H1 (cell line): ENCODE data around the gene ELANE. TPM values are rescaled to one million over a fixed set of nuclear protein-coding genes. Genes with fewer than 3 reads are reported as not detected.

ENCODE experiments used
- CTCF ChIA-PET: fragments of 300-600 bp; sonication (Branson Sonifier 250); formaldehyde crosslinking; loops from one replicate; lab custom pipeline; 2021; ENCODE audit not compliant: partially characterized antibody; lab: Charles Lee
- POLR2A ChIA-PET: fragments of 300-600 bp; sonication (Branson Sonifier 250); formaldehyde crosslinking; loops from one replicate; lab custom pipeline; 2021; ENCODE audit warnings: inconsistent platforms; ENCODE audit not compliant: partially characterized antibody; lab: Charles Lee
- DNase-seq, 2 experiments: peaks; one replicate each; pipeline versions ENCODE4 v3.0.0 to v3.0.0-alpha.2; 2010 to 2022; ENCODE audit warnings: low spot score in 2 of 2, low read depth in 1 of 2, mixed read lengths in 1 of 2
- FAIRE-seq: peaks from 2 replicates; lab custom pipeline; 2011; peaks lifted over from hg19 to GRCh38; lab: Jason Lieb, UNC
- H2AFZ ChIP-seq: 2 replicates; pipeline ENCODE4 v1.8.1; 2012; ENCODE audit warnings: low read length, inconsistent platforms
- H2AK5ac ChIP-seq: 2 replicates; pipeline ENCODE4 v1.6.1; 2013; ENCODE audit warnings: low read depth, low read length
- H2BK120ac ChIP-seq: replicated peaks from 2 replicates; pipeline ENCODE3; 2013; ENCODE audit warnings: low read depth, low read length, inconsistent platforms
- H2BK12ac ChIP-seq: 2 replicates; pipeline ENCODE4 v1.6.1; 2013; ENCODE audit warnings: low read depth, low read length
- H2BK15ac ChIP-seq: 2 replicates; pipeline ENCODE4 v1.6.1; 2013; ENCODE audit warnings: low read length
- H2BK20ac ChIP-seq: 2 replicates; pipeline ENCODE4 v1.6.1; 2013; ENCODE audit warnings: low read length
- H2BK5ac ChIP-seq: 2 replicates; pipeline ENCODE4 v1.6.1; 2013; ENCODE audit warnings: low read depth, low read length
- H3K14ac ChIP-seq: 2 replicates; pipeline ENCODE4 v1.6.1; 2013; ENCODE audit warnings: inconsistent platforms; ENCODE audit not compliant: insufficient read length
- H3K18ac ChIP-seq: 2 replicates; pipeline ENCODE4 v1.6.1; 2013; ENCODE audit warnings: low read length; ENCODE audit errors: extremely low read depth
- H3K23ac ChIP-seq: 2 replicates; pipeline ENCODE4 v1.6.1; 2013; ENCODE audit warnings: inconsistent platforms; ENCODE audit not compliant: insufficient read length
- H3K23me2 ChIP-seq: 2 replicates; pipeline ENCODE4 v1.6.1; 2013; ENCODE audit warnings: low read depth, low read length
- H3K27ac ChIP-seq: 2 replicates; pipeline ENCODE4 v1.6.1; 2011; ENCODE audit warnings: low read depth, low read length, inconsistent platforms
- H3K27me3 ChIP-seq, 4 experiments: replicated peaks in 1 of 4; 1 replicate in 1 of 4; 2 replicates in 3 of 4; pipeline versions ENCODE4 v1.6.1 to v1.8.1; 2011 to 2013; ENCODE audit warnings: low read length in 3 of 4, mild to moderate bottlenecking in 3 of 4, inconsistent platforms in 2 of 4, mixed read lengths in 2 of 4, moderate library complexity in 1 of 4; ENCODE audit not compliant: control insufficient read depth in 3 of 4, insufficient read depth in 3 of 4; ENCODE audit errors: extremely low read depth in 1 of 4
- H3K36me3 ChIP-seq, 4 experiments: 2 replicates each; pipeline versions ENCODE4 v1.6.1 to v1.8.1; 2011 to 2013; ENCODE audit warnings: mild to moderate bottlenecking in 4 of 4, low read length in 3 of 4, moderate library complexity in 2 of 4, control low read depth in 1 of 4, inconsistent platforms in 1 of 4; ENCODE audit not compliant: insufficient read depth in 4 of 4, control insufficient read depth in 2 of 4
- H3K4ac ChIP-seq: replicated peaks from 2 replicates; pipeline ENCODE3; 2013; ENCODE audit warnings: low read length, low read depth, mixed read lengths, inconsistent platforms; ENCODE audit not compliant: insufficient read length
- H3K4me1 ChIP-seq, 4 experiments: replicated peaks in 1 of 4; 1 replicate in 1 of 4; 2 replicates in 3 of 4; pipeline versions ENCODE4 v1.6.1 to v1.8.1; 2011 to 2013; ENCODE audit warnings: low read length in 3 of 4, inconsistent platforms in 2 of 4, mixed read lengths in 1 of 4; ENCODE audit not compliant: insufficient read depth in 4 of 4, control insufficient read depth in 3 of 4
- H3K4me2 ChIP-seq, 2 experiments: 2 replicates each; pipeline versions ENCODE4 v1.6.1 to v1.8.1; 2011 to 2013; ENCODE audit warnings: low read depth in 2 of 2, low read length in 2 of 2, control low read depth in 1 of 2, inconsistent platforms in 1 of 2, mild to moderate bottlenecking in 1 of 2; ENCODE audit not compliant: insufficient read depth in 1 of 2
- H3K4me3 ChIP-seq, 4 experiments: fragments of 200-600, 300-600 bp in 1 of 4; sonication (generic), shearing (Covaris generic), sonication (Bioruptor Twin) in 1 of 4; 2 replicates each; pipeline versions ENCODE4 v1.5.1 to v1.8.1; 2011 to 2016; ENCODE audit warnings: low read length in 4 of 4, low read depth in 3 of 4, control low read depth in 2 of 4, inconsistent platforms in 2 of 4, mild to moderate bottlenecking in 2 of 4, mixed read lengths in 1 of 4, moderate library complexity in 1 of 4; ENCODE audit not compliant: insufficient read depth in 2 of 4; ENCODE audit errors: extremely low read depth in 1 of 4
- H3K56ac ChIP-seq: replicated peaks from 2 replicates; pipeline ENCODE3; 2013; ENCODE audit warnings: low read depth, mild to moderate bottlenecking, mixed read lengths, low read length, inconsistent platforms; ENCODE audit not compliant: insufficient read length
- H3K79me1 ChIP-seq: 2 replicates; pipeline ENCODE4 v1.6.1; 2013; ENCODE audit warnings: low read depth, low read length, control low read depth
- H3K79me2 ChIP-seq, 2 experiments: 2 replicates each; pipeline versions ENCODE4 v1.6.1 to v1.8.1; 2012 to 2013; ENCODE audit warnings: low read length in 2 of 2, mild to moderate bottlenecking in 2 of 2, inconsistent platforms in 1 of 2; ENCODE audit not compliant: insufficient read depth in 2 of 2, control insufficient read depth in 1 of 2
- H3K9ac ChIP-seq, 4 experiments: replicated peaks in 1 of 4; 1 replicate in 1 of 4; 2 replicates in 3 of 4; pipeline versions ENCODE4 v1.6.1 to v1.8.1; 2011 to 2013; ENCODE audit warnings: low read depth in 3 of 4, low read length in 3 of 4, control low read depth in 2 of 4, mild to moderate bottlenecking in 2 of 4, moderate library complexity in 2 of 4, inconsistent platforms in 1 of 4; ENCODE audit errors: extremely low read depth in 1 of 4
- H3K9me3 ChIP-seq, 2 experiments: 2 replicates each; pipeline versions ENCODE4 v1.6.1 to v1.8.1; 2012 to 2013; ENCODE audit warnings: mild to moderate bottlenecking in 2 of 2, moderate library complexity in 2 of 2, control low read depth in 1 of 2, inconsistent platforms in 1 of 2, low read depth in 1 of 2, low read length in 1 of 2, mixed read lengths in 1 of 2; ENCODE audit not compliant: insufficient read depth in 2 of 2
- H4K20me1 ChIP-seq, 2 experiments: replicated peaks in 1 of 2; 2 replicates each; pipeline versions ENCODE3 to v1.8.1; 2011 to 2013; ENCODE audit warnings: inconsistent platforms in 2 of 2, low read length in 2 of 2, mild to moderate bottlenecking in 1 of 2; ENCODE audit not compliant: insufficient read depth in 2 of 2, control insufficient read depth in 1 of 2
- H4K5ac ChIP-seq: 2 replicates; pipeline ENCODE4 v1.6.1; 2013; ENCODE audit warnings: low read length, low read depth, mixed read lengths, inconsistent platforms; ENCODE audit not compliant: insufficient read length
- H4K8ac ChIP-seq: 2 replicates; pipeline ENCODE4 v1.8.0; 2013; ENCODE audit warnings: mild to moderate bottlenecking, moderate library complexity, low read length, inconsistent platforms; ENCODE audit not compliant: insufficient read depth; ENCODE audit errors: extremely low read depth
- H4K91ac ChIP-seq: replicated peaks from 2 replicates; pipeline ENCODE3; 2013; ENCODE audit warnings: low read length, mixed read lengths, inconsistent platforms; ENCODE audit not compliant: insufficient read length
- BCL11A ChIP-seq, 2 experiments: IDR thresholded peaks; one replicate each; pipeline ENCODE4 v1.6.1; 2011; ENCODE audit warnings: low read depth in 2 of 2, low read length in 2 of 2, mild to moderate bottlenecking in 2 of 2
- HDAC6 ChIP-seq: IDR thresholded peaks from one replicate; pipeline ENCODE4 v1.7.1; 2012; ENCODE audit warnings: low read depth, mild to moderate bottlenecking, inconsistent platforms, low read length, moderate library complexity
- SAP30 ChIP-seq: fragments of 300-600 bp; sonication (generic); IDR thresholded peaks from 2 replicates; pipeline ENCODE4 v1.7.1; 2012; ENCODE audit warnings: low read length, moderate library complexity, mild to moderate bottlenecking, inconsistent platforms; ENCODE audit not compliant: insufficient read depth, insufficient replicate concordance
- SP1 ChIP-seq: IDR thresholded peaks from 2 replicates; pipeline ENCODE4 v1.6.1; 2011; ENCODE audit warnings: low read depth, low read length
- SP4 ChIP-seq: IDR thresholded peaks from 2 replicates; pipeline ENCODE4 v1.6.1; 2012; ENCODE audit warnings: low read length, inconsistent platforms
- SRF ChIP-seq: IDR thresholded peaks from 2 replicates; pipeline ENCODE4 v1.6.1; 2011; ENCODE audit warnings: mild to moderate bottlenecking, low read depth, low read length, moderate library complexity
- WGBS, 2 experiments: shearing (Covaris generic) in 1 of 2; methylation state at CpG; one replicate each; pipeline versions ENCODE4 v1.1.6 to v1.1.7; 2013 to 2015; ENCODE audit warnings: low lambda C conversion rate in 2 of 2, mixed read lengths in 2 of 2, inconsistent platforms in 1 of 2, low coverage in 1 of 2, missing lambda C conversion rate in 1 of 2; ENCODE audit not compliant: insufficient replicate concordance in 2 of 2, insufficient coverage in 1 of 2, insufficient read length in 1 of 2; ENCODE audit errors: extremely low coverage in 1 of 2, missing lambda C conversion rate in 1 of 2; 5-methylcytosine and 5-hydroxymethylcytosine counted together
- polyA plus RNA-seq, 7 experiments: library from polyadenylated mRNA; depleted of rRNA in 3 of 7; stranded (reverse) in 5 of 7; unstranded in 2 of 7; fragments of >200 nt in 5 of 7; fragments of 200-250 nt in 2 of 7; gene quantifications; 1 replicate in 5 of 7; 2 replicates in 1 of 7; 4 replicates in 1 of 7; pipeline versions ENCODE4 v1.2.1 to v1.2.3, GENCODE V29; 2011 to 2013; ENCODE audit warnings: missing spikeins in 2 of 7, mixed read lengths in 2 of 7
- total RNA-seq: library from RNA; stranded (reverse); fragmentation: NEBNext Ultra II Directional; extraction: Animal tissue kit (Norgen Biotek cat#: 25700); gene quantifications from 2 replicates; pipeline ENCODE4 v1.2.1, GENCODE V29; 2021

The ELANE gene
- total and polyA plus RNA-seq, 2 of the 8 experiments (the other 6 are each of a cell fraction or from before 2014, with no cell fraction given), result not detected

GRCh38 chr19:887072-887471, 35.0 kb downstream of the ELANE start:
- H3K79me2 ChIP-seq, result no peaks in the 10 kb centered on the region; a peak in 1 of 4 replicates
- no peaks in the 10 kb centered on the region for H3K27me3 ChIP-seq
- H3K4me2 ChIP-seq, result no peak overlapping the region
- FAIRE-seq (no peak), DNase-seq (no peak)
- 86% methylated on average over 16 of the region's 16 CpGs; no CpG with 5 or more reads in 1 of the 2 experiments for WGBS, 2 experiments
- no peaks in the 10 kb centered on the region for H3K9me3 ChIP-seq
- no peak overlapping the region for H2AFZ ChIP-seq
- no peak overlapping the region for H2BK5ac ChIP-seq
- H2BK12ac ChIP-seq, result no peak overlapping the region
- no peak overlapping the region for H2BK20ac ChIP-seq
- H2BK15ac ChIP-seq, result no peak overlapping the region
- no peak overlapping the region for H3K9ac ChIP-seq
- no peak overlapping the region for H3K14ac ChIP-seq
- H3K4ac ChIP-seq, result no peak overlapping the region
- CTCF ChIA-PET, result no interaction called here
- H3K23me2 ChIP-seq, result no peaks in the 10 kb centered on the region
- H4K8ac ChIP-seq, result no peak overlapping the region
- H3K18ac ChIP-seq, result no peak overlapping the region
- H2BK120ac ChIP-seq, result no peak overlapping the region
- H3K4me1 ChIP-seq, result peaks cover 0 to 2% (median 0%) of the 10 kb centered on the region in 4 experiments; a peak in 2 of 7 replicates
- peaks cover 7% of the 10 kb centered on the region for H3K79me1 ChIP-seq
- no peak overlapping the region for H4K91ac ChIP-seq
- H3K56ac ChIP-seq, result no peak overlapping the region
- no peak overlapping the region for H3K4me3 ChIP-seq
- TF ChIP-seq BCL11A (IDR thresholded peaks at IDR 0.05; ENCODE audit: low read depth in 2 of 2, low read length in 2 of 2) (no peak), HDAC6 (no peak), SRF (no peak), SP4 (no peak), SP1 (no peak), SAP30 (no peak)
- TF ChIP-seq, all 59 proteins: peak for 0
- Histone ChIP-seq H3K36me3 (peaks cover 0 to 21% (median 10%) of the 10 kb centered on the region in 4 experiments; a peak in 4 of 8 replicates), H3K23ac (no peak overlapping the region), H2AK5ac (no peak overlapping the region), H4K5ac (no peak overlapping the region), H4K20me1 (peaks cover 5 to 17% of the 10 kb centered on the region in 2 experiments), H3K27ac (no peak overlapping the region)
- POLR2A ChIA-PET, result interaction anchor here (8.8 kb wide), 1 partner anchor 9 kb away, joined by 82 read pairs; no protein-coding TSS in a partner anchor
